ENCODE data around the gene BTBD16. TPM values are rescaled to one million over a fixed set of nuclear protein-coding genes. Genes with fewer than 3 reads are reported as not detected.

BTBD16 gene
- total RNA-seq, 2 donors from 2014 or later, result not detected

DNA sequence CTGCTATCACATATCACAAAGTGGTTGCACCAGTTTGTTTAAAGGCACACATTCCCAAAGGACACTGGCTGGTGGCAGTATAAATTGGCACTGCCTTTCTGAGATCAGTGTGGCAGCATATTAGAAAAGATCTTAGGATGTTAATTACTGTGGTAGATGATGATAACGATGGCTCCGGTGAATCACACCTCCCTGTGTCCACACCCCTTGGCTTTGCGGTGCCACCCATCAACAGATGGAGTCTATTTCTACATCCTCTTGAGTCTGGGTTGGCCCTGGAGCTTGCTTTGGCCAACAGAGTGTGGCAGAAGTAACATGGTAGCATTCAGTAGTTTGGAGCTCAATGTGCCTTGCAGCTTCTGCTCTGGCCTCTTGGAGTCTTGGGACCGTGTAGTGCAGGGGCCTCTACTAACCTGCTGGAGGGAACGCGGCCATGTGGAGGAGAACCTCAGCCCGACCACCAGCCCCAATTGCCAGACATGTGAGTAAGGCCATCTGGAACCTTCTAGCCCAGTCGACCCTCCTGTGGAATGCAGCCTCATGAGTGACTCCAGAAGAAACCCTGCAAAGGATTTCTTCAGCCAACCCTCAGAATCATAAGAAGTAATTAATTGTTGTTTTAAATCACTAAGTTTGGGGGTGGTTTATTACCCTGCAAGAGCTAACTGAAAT lies 76.2 kb downstream of the BTBD16 start:
- no peak for DNase-seq (ENCODE audit: low spot score)
- H3K4me3 Mint-ChIP-seq, result no peak overlapping the region
- H3K9me3 Mint-ChIP-seq, result no peaks in the 10 kb centered on the region
- no peak for ATAC-seq
- no peak overlapping the region for H3K27ac Mint-ChIP-seq
- no peaks in the 10 kb centered on the region for H3K36me3 Mint-ChIP-seq
- H3K27me3 Mint-ChIP-seq, result no peaks in the 10 kb centered on the region
- peaks cover 0 to 2% of the 10 kb centered on the region in 2 donors for H3K4me1 Mint-ChIP-seq (ENCODE audit: low read depth in 2 of 2)

GRCh38 chr10:122348512-122348911 lies 77.4 kb downstream of the BTBD16 start:
- no peak overlapping the region for H3K27ac Mint-ChIP-seq
- no peak overlapping the region for H3K4me3 Mint-ChIP-seq
- ATAC-seq (no peak), DNase-seq (ENCODE audit: low spot score) (no peak)
- H3K9me3 Mint-ChIP-seq, result no peaks in the 10 kb centered on the region
- no peaks in the 10 kb centered on the region for H3K27me3 Mint-ChIP-seq
- H3K36me3 Mint-ChIP-seq, result no peaks in the 10 kb centered on the region
- H3K4me1 Mint-ChIP-seq (ENCODE audit: low read depth in 2 of 2), result no peaks in the 10 kb centered on the region

GRCh38 chr10:122348935-122349361 lies 77.9 kb downstream of the BTBD16 start:
- Mint-ChIP-seq H3K27me3 (peaks cover 0 to 3% of the 10 kb centered on the region in 2 donors), H3K4me3 (no peak overlapping the region), H3K36me3 (no peaks in the 10 kb centered on the region), H3K9me3 (no peaks in the 10 kb centered on the region), H3K27ac (no peak overlapping the region), H3K4me1 (ENCODE audit: low read depth in 2 of 2) (no peaks in the 10 kb centered on the region)
- ATAC-seq (no peak), DNase-seq (ENCODE audit: low spot score) (no peak)

DNA sequence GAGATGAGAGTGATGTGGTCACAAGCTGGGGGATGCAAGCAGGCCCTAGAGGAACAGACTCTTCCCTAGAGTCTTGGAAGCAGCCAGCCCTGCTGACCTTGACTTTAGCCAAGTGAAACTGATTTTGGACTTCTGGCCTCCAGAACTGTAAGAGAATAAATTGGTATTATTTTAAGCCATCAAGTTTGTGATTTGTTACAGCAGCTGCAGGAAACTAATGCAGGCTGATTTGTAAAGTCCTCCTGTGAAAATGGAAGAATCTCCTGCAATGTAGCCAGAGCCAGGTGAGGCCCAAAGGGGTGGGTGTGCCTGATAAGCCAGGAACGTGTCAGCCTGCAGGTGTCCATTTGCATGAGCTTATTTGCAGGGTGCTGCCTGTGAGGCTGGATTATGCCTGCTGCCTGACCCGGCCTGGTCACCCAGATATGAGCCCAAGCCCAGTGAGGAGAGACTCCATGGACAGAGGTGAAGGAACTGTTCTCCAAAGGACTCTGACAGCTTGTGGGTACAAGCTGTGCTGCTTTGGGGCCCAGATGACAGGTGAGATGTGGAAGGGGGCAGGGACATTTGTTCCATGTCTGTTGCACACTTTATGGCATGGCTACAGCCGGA lies 78.8 kb downstream of the BTBD16 start:
- H3K27ac Mint-ChIP-seq, result no peak overlapping the region
- peaks cover 0 to 3% of the 10 kb centered on the region in 2 donors for H3K27me3 Mint-ChIP-seq
- H3K4me3 Mint-ChIP-seq, result no peak overlapping the region
- ATAC-seq (no peak), DNase-seq (ENCODE audit: low spot score) (no peak)
- H3K4me1 Mint-ChIP-seq (ENCODE audit: low read depth in 2 of 2), result no peaks in the 10 kb centered on the region
- H3K9me3 Mint-ChIP-seq, result no peaks in the 10 kb centered on the region
- H3K36me3 Mint-ChIP-seq, result no peaks in the 10 kb centered on the region

GRCh38 chr10:122350893-122351292 lies 79.8 kb downstream of the BTBD16 start:
- Mint-ChIP-seq H3K4me1 (ENCODE audit: low read depth in 2 of 2) (no peaks in the 10 kb centered on the region), H3K36me3 (no peaks in the 10 kb centered on the region), H3K27ac (no peak overlapping the region), H3K4me3 (no peak overlapping the region), H3K9me3 (no peaks in the 10 kb centered on the region), H3K27me3 (peaks cover 0 to 6% of the 10 kb centered on the region in 2 donors)
- ATAC-seq (no peak), DNase-seq (ENCODE audit: low spot score) (no peak)

DNA sequence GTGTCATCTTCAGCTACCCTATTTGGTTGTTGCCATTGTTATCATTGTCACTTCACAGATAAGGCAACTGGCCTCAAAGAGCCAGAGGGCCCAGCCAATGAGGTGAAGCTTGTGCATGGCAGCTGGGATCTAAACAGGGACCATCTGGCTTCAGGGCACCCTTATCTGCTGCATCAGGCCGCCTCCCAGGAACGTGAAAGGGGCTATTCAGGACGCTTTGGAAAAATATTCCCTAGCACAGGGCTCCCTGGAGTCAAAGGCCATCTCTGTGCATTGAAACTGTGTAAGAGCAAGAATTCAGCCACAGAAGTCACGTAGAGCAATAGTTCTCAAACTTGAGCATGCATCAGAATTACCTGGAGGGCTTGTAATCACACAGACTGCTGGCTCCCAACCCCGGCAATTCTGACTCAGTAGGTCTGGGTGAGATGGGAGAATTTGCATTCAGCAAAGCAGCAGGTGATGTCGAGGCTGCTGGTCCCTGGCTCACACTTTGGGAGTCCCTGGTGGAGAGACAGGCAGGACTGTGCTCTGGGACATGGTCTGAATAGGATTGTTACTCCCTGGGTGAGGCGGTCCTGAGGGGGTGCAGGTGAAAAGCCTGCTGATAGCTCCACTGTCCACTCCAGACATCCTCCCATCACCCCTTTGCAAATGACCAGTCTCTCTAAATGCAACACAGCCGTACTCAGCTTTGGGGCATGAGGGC lies 81.9 kb downstream of the BTBD16 start:
- DNase-seq (ENCODE audit: low spot score) (no peak), ATAC-seq (peak in 1 of 2 donors; percentile 28)
- Mint-ChIP-seq H3K36me3 (peaks cover under 1% of the 10 kb centered on the region), H3K4me1 (ENCODE audit: low read depth in 2 of 2) (no peaks in the 10 kb centered on the region), H3K27ac (no peak overlapping the region), H3K9me3 (no peaks in the 10 kb centered on the region), H3K27me3 (peaks cover 0 to 6% of the 10 kb centered on the region in 2 donors), H3K4me3 (no peak overlapping the region)

DNA sequence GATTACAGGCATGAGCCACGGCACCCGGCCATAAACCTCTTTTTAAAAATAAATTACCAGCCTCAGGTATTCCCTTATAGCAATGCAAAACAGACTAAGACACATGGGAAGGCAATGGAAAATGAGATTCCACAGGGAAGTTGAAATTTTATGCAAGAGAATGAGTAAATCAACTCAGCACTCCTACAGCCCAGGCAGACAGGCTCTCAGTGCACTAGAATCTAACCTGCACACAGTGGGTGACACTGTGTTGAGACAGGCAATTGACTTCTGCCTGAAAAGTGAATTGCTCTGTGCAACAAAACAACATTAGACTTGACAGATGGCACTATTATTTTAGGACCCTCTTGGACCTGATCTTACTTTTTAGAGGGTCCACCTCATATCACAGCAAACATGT lies 83.3 kb downstream of the BTBD16 start:
- Mint-ChIP-seq H3K4me1 (ENCODE audit: low read depth in 2 of 2) (no peaks in the 10 kb centered on the region), H3K36me3 (peaks cover 5% of the 10 kb centered on the region), H3K27me3 (peaks cover 0 to 6% of the 10 kb centered on the region in 2 donors), H3K27ac (no peak overlapping the region), H3K9me3 (peaks cover 3% of the 10 kb centered on the region), H3K4me3 (no peak overlapping the region)
- DNase-seq (ENCODE audit: low spot score) (no peak), ATAC-seq (no peak)

- DNase-seq (ENCODE audit: low spot score), result no peak
Measured at GRCh38 chr10:122357685-122358084, 86.6 kb downstream of the BTBD16 start.

GRCh38 chr10:122359621-122360020 lies 88.5 kb downstream of the BTBD16 start:
- H3K9me3 Mint-ChIP-seq, result peaks cover 3% of the 10 kb centered on the region
- peaks cover 5% of the 10 kb centered on the region for H3K36me3 Mint-ChIP-seq
- DNase-seq (ENCODE audit: low spot score) (no peak), ATAC-seq (no peak)
- no peaks in the 10 kb centered on the region for H3K4me1 Mint-ChIP-seq (ENCODE audit: low read depth in 2 of 2)
- no peak overlapping the region for H3K27ac Mint-ChIP-seq
- H3K4me3 Mint-ChIP-seq, result no peak overlapping the region
- peaks cover 6 to 13% of the 10 kb centered on the region in 2 donors for H3K27me3 Mint-ChIP-seq

More at GRCh38 chr10:122357685-122358084, 86.6 kb downstream of the BTBD16 start:
- no peak for ATAC-seq
- H3K4me3 Mint-ChIP-seq, result no peak overlapping the region
- no peaks in the 10 kb centered on the region for H3K4me1 Mint-ChIP-seq (ENCODE audit: low read depth in 2 of 2)
- H3K36me3 Mint-ChIP-seq, result peaks cover 5% of the 10 kb centered on the region
- peaks cover 1 to 6% of the 10 kb centered on the region in 2 donors for H3K27me3 Mint-ChIP-seq
- H3K27ac Mint-ChIP-seq, result no peak overlapping the region
- H3K9me3 Mint-ChIP-seq, result peaks cover 3% of the 10 kb centered on the region

- Mint-ChIP-seq H3K4me3 (no peak overlapping the region), H3K4me1 (ENCODE audit: low read depth in 2 of 2) (peaks cover 0 to 3% of the 10 kb centered on the region in 2 donors), H3K27ac (no peak overlapping the region), H3K9me3 (peaks cover 3% of the 10 kb centered on the region), H3K36me3 (peaks cover 5% of the 10 kb centered on the region), H3K27me3 (peaks cover 6 to 18% of the 10 kb centered on the region in 2 donors)
- no peak for ATAC-seq
- DNase-seq (ENCODE audit: low spot score), result no peak
Measured at GRCh38 chr10:122361046-122361445, 90.0 kb downstream of the BTBD16 start.

- Mint-ChIP-seq H3K4me1 (ENCODE audit: low read depth in 2 of 2) (peaks cover 0 to 3% of the 10 kb centered on the region in 2 donors), H3K36me3 (peaks cover 5% of the 10 kb centered on the region), H3K9me3 (peaks cover 3% of the 10 kb centered on the region), H3K27me3 (peaks cover 10 to 19% of the 10 kb centered on the region in 2 donors), H3K27ac (no peak overlapping the region), H3K4me3 (no peak overlapping the region)
- ATAC-seq (no peak), DNase-seq (ENCODE audit: low spot score) (no peak)
Measured at GRCh38 chr10:122362031-122362592, 91.0 kb downstream of the BTBD16 start.

DNA sequence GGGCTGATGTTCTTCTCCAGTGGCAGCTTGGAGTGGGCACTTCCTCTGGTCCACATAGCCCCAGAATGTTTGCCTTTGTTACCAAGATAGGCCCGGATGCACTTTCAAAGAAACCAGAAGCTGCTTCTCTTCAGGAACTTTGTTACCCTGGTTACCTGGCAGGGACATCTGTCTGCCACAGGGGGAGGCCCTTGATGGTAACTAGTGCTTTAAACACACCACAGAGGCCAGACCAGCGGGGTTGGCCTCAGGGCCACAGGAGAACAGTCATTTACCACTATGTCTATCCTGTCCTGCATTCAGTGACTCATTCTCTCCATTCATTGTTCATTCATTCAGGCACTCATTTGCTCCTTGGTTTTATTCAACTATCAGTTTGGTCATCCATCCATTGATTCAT lies 91.5 kb downstream of the BTBD16 start:
- DNase-seq (ENCODE audit: low spot score), result no peak
- Mint-ChIP-seq H3K36me3 (peaks cover 5% of the 10 kb centered on the region), H3K4me1 (ENCODE audit: low read depth in 2 of 2) (peaks cover 0 to 3% of the 10 kb centered on the region in 2 donors), H3K27ac (no peak overlapping the region), H3K4me3 (no peak overlapping the region), H3K27me3 (peaks cover 13 to 22% of the 10 kb centered on the region in 2 donors), H3K9me3 (peaks cover 3% of the 10 kb centered on the region)
- ATAC-seq, result no peak

DNA sequence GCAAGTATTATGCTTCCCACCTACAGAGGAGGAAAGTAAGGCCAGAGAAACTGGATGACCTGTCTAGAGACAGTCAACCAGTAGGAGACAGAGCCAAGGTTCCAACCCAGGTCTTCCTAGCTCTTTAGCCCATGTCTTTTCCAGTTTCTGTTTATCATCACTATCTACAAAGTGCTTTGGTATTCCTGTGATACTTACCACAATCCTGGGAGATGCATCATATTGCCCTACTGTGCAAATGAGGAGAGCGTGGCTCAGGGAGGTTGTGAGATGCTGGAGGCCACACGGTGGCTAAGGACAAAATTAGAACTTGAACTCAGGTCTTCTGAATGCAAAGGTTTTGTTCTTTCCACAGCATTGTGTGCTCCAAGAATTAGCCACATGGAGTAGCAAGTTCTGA lies 92.2 kb downstream of the BTBD16 start:
- DNase-seq (ENCODE audit: low spot score) (no peak), ATAC-seq (no peak)
- Mint-ChIP-seq H3K4me3 (no peak overlapping the region), H3K4me1 (ENCODE audit: low read depth in 2 of 2) (peaks cover 0 to 3% of the 10 kb centered on the region in 2 donors), H3K36me3 (peaks cover under 1% of the 10 kb centered on the region), H3K27me3 (peaks cover 17 to 27% of the 10 kb centered on the region in 2 donors), H3K9me3 (peaks cover 3% of the 10 kb centered on the region), H3K27ac (no peak overlapping the region)
